HG03045 (cell line): ENCODE data around the gene PTPRD.

Experiments
- ATAC-seq: cut with Tn5 transposase; IDR thresholded peaks from one replicate; pipeline ENCODE4 v1.9.1; 2021; ENCODE audit warnings: mild to moderate bottlenecking, moderate library complexity; ENCODE audit not compliant: unreplicated experiment

PTPRD gene

GRCh38 chr9:8766096-8766495 lies 1846.7 kb downstream of the PTPRD start:
- ATAC-seq, result no peak

GRCh38 chr9:8764051-8764450 lies 1848.8 kb downstream of the PTPRD start:
- ATAC-seq, result no peak

- ATAC-seq, result no peak
Observed at GRCh38 chr9:8762479-8763085, 1850.2 kb downstream of the PTPRD start.

- no peak for ATAC-seq
Observed at GRCh38 chr9:8760000-8760767, 1852.6 kb downstream of the PTPRD start.

GRCh38 chr9:8757881-8758280 lies 1854.9 kb downstream of the PTPRD start:
- no peak for ATAC-seq

GRCh38 chr9:8754751-8755150 lies 1858.1 kb downstream of the PTPRD start:
- ATAC-seq, result no peak

GRCh38 chr9:8751406-8751930 lies 1861.3 kb downstream of the PTPRD start:
- ATAC-seq, result no peak

GRCh38 chr9:8750639-8751051 lies 1862.2 kb downstream of the PTPRD start:
- no peak for ATAC-seq

- no peak for ATAC-seq
Observed at GRCh38 chr9:8745347-8745746, 1867.5 kb downstream of the PTPRD start.

- no peak for ATAC-seq
Observed at GRCh38 chr9:8738945-8739344, 1873.9 kb downstream of the PTPRD start.

- ATAC-seq, result no peak
Observed at GRCh38 chr9:8736805-8737204, 1876.0 kb downstream of the PTPRD start.

- ATAC-seq, result no peak
Observed at GRCh38 chr9:8734760-8735159, 1878.0 kb downstream of the PTPRD start.

- no peak for ATAC-seq
Observed at GRCh38 chr9:8733131-8733954, 1879.5 kb downstream of the PTPRD start.

GRCh38 chr9:8732367-8733075 lies 1880.3 kb downstream of the PTPRD start:
- no peak for ATAC-seq

- ATAC-seq, result no peak
Observed at GRCh38 chr9:8730618-8731017, 1882.2 kb downstream of the PTPRD start.

- ATAC-seq, result no peak
Observed at GRCh38 chr9:8728910-8729309, 1883.9 kb downstream of the PTPRD start.

GRCh38 chr9:8727191-8727590 lies 1885.6 kb downstream of the PTPRD start:
- no peak for ATAC-seq

GRCh38 chr9:8726692-8727091 lies 1886.1 kb downstream of the PTPRD start:
- ATAC-seq, result no peak

- ATAC-seq, result no peak
Observed at GRCh38 chr9:8725635-8726034, 1887.2 kb downstream of the PTPRD start.

- no peak for ATAC-seq
Observed at GRCh38 chr9:8724284-8725018, 1888.4 kb downstream of the PTPRD start.
